ENCODE data around the gene MGAT3. TPM values are rescaled to one million over a fixed set of nuclear protein-coding genes. Genes with fewer than 3 reads are reported as not detected.
A peak's percentile ranks its signal among the peaks of the same experiment; 100 is the strongest.

Gene MGAT3
- total and polyA plus RNA-seq, 2 of the 8 experiments (the other 6 are each of a cell fraction or from before 2014, with no cell fraction given) = 4.3 to 9.2 TPM

- peak; percentile 93 for TF ChIP-seq YY1 (IDR thresholded peaks at IDR 0.05; ENCODE audit: low read depth, low read length)
- TF ChIP-seq SAP30 (IDR thresholded peaks at IDR 0.05; ENCODE audit: insufficient read depth, insufficient replicate concordance, low read length) = peak; percentile 21
- peak; percentile 44 for TF ChIP-seq CTBP2 (IDR thresholded peaks at IDR 0.05; ENCODE audit: borderline replicate concordance, insufficient read depth, insufficient read length, low read length)
- no peak for TF ChIP-seq RNF2 (IDR thresholded peaks at IDR 0.05; ENCODE audit: borderline replicate concordance, low read depth, low read length, missing control alignments, poor library complexity, severe bottlenecking)
- no peak for TF ChIP-seq CHD7 (IDR thresholded peaks at IDR 0.05; ENCODE audit: insufficient replicate concordance, low read length)
- TF ChIP-seq SP2 (IDR thresholded peaks at IDR 0.05; ENCODE audit: low read length) = peak; percentile 35
- TF ChIP-seq SIN3A (conservative IDR thresholded peaks at IDR 0.05 in 1 of 2, IDR thresholded peaks at IDR 0.05 in 1 of 2; ENCODE audit: low read depth in 1 of 2, low read length in 2 of 2) = peak; percentile 69 to 89; a peak in 3 of 4 replicates
- peak; percentile 82 for TF ChIP-seq SIRT6 (IDR thresholded peaks at IDR 0.05; ENCODE audit: low read length)
Observed at GRCh38 chr22:39532215-39533073, 75.6 kb downstream of the MGAT3 start, which contains the start of gene RPS19BP1 (continued).

Data from H1 (cell line).